Neural cell (in vitro differentiated cells): Measurements from ENCODE around the gene ZNF512. TPM values are rescaled to one million over a fixed set of nuclear protein-coding genes. Genes with fewer than 3 reads are reported as not detected.

Source experiments
- H2AFZ ChIP-seq: fragments of 200-600, 300-800 bp; sonication (generic), shearing (Covaris generic); 2 replicates; pipeline ENCODE4 v1.6.0; 2014; ENCODE audit warnings: low read depth, mild to moderate bottlenecking, antibody characterized with exemption, low read length, moderate library complexity
- H3F3A ChIP-seq: fragments of 200-600 bp; shearing (Covaris generic); 2 replicates; pipeline ENCODE4 v1.6.1; 2016; ENCODE audit warnings: mild to moderate bottlenecking, moderate library complexity, mixed read lengths, antibody characterized with exemption, low read length; ENCODE audit not compliant: insufficient read depth, poor library complexity, severe bottlenecking
- H3K27ac ChIP-seq: fragments of 200-600, 300-800 bp; sonication (generic), shearing (Covaris generic); 2 replicates; pipeline ENCODE4 v1.5.1; 2014; ENCODE audit warnings: mild to moderate bottlenecking, low read length, moderate library complexity
- H3K27me3 ChIP-seq: fragments of 300-800, 200-600 bp; sonication (generic), shearing (Covaris generic); 2 replicates; pipeline ENCODE4 v1.6.0; 2014; ENCODE audit warnings: mild to moderate bottlenecking, low read depth, low read length, moderate library complexity; ENCODE audit not compliant: insufficient read depth
- H3K36me3 ChIP-seq: fragments of 300-800, 200-600 bp; sonication (generic), shearing (Covaris generic); 2 replicates; pipeline ENCODE4 v1.5.1; 2014; ENCODE audit warnings: mild to moderate bottlenecking, antibody characterized with exemption, low read length, moderate library complexity; ENCODE audit not compliant: insufficient read depth
- H3K4me2 ChIP-seq: fragments of 300-800, 200-600 bp; sonication (generic), shearing (Covaris generic); 2 replicates; pipeline ENCODE4 v1.6.0; 2014; ENCODE audit warnings: mild to moderate bottlenecking, low read length
- H3K4me3 ChIP-seq: fragments of 300-800, 200-600 bp; sonication (generic), shearing (Covaris generic); 2 replicates; pipeline ENCODE4 v1.5.1; 2014; ENCODE audit warnings: mild to moderate bottlenecking, low read length, moderate library complexity
- H3K79me2 ChIP-seq: fragments of 200-600 bp; shearing (Covaris generic); replicated peaks from 2 replicates; pipeline ENCODE4 v1.6.0; 2014; ENCODE audit warnings: mild to moderate bottlenecking, low read length, moderate library complexity; ENCODE audit not compliant: insufficient read depth
- H3K9ac ChIP-seq: fragments of 300-800, 200-600 bp; sonication (generic), shearing (Covaris generic); 2 replicates; pipeline ENCODE4 v1.6.1; 2016; ENCODE audit warnings: mild to moderate bottlenecking, low read length, mixed read lengths
- H3K9me2 ChIP-seq: fragments of 200-600 bp; shearing (Covaris generic); 2 replicates; pipeline ENCODE4 v1.6.1; 2016; ENCODE audit warnings: mild to moderate bottlenecking, low read length, mixed read lengths; ENCODE audit not compliant: insufficient read depth
- H3K9me3 ChIP-seq: fragments of 200-600, 300-800 bp; sonication (generic), shearing (Covaris generic); 2 replicates; pipeline ENCODE4 v1.6.1; 2016; ENCODE audit warnings: mild to moderate bottlenecking, mixed run types, low read length, moderate library complexity, mixed read lengths
- H4K20me1 ChIP-seq: fragments of 200-600 bp; shearing (Covaris generic); 2 replicates; pipeline ENCODE4 v1.6.1; 2016; ENCODE audit warnings: mild to moderate bottlenecking, mixed run types; ENCODE audit not compliant: insufficient read depth
- CTCF ChIP-seq: fragments of 450-650 bp; IDR thresholded peaks from 2 replicates; pipeline ENCODE4 v1.5.1; 2014; ENCODE audit warnings: antibody characterized with exemption, mild to moderate bottlenecking, moderate library complexity; ENCODE audit not compliant: poor library complexity, severe bottlenecking
- EP300 ChIP-seq: fragments of 450-650 bp; conservative IDR thresholded peaks from 2 replicates; pipeline ENCODE4 v1.6.1; 2014; ENCODE audit warnings: antibody characterized with exemption, mild to moderate bottlenecking, moderate library complexity; ENCODE audit not compliant: poor library complexity, severe bottlenecking
- EZH2 ChIP-seq: fragments of 200-600, 300-800 bp; shearing (Covaris generic), sonication (generic); IDR thresholded peaks from 2 replicates; pipeline ENCODE4 v1.6.1; 2014; ENCODE audit warnings: antibody characterized with exemption, low read length, borderline replicate concordance, mild to moderate bottlenecking; ENCODE audit not compliant: insufficient read depth, poor library complexity, severe bottlenecking
- MXI1 ChIP-seq: fragments of 450-650 bp; conservative IDR thresholded peaks from 2 replicates; pipeline ENCODE4 v1.6.1; 2014; ENCODE audit warnings: antibody characterized with exemption, mild to moderate bottlenecking; ENCODE audit not compliant: poor library complexity, severe bottlenecking
- POLR2AphosphoS5 ChIP-seq: IDR thresholded peaks from 2 replicates; pipeline ENCODE4 v1.6.1; 2012
- RAD21 ChIP-seq: fragments of 450-650 bp; conservative IDR thresholded peaks from 2 replicates; pipeline ENCODE4 v1.6.1; 2014; ENCODE audit warnings: antibody characterized with exemption, mild to moderate bottlenecking, moderate library complexity
- REST ChIP-seq: IDR thresholded peaks from 2 replicates; pipeline ENCODE4 v1.6.1; 2012; ENCODE audit warnings: borderline replicate concordance
- SMC3 ChIP-seq: fragments of 450-650 bp; conservative IDR thresholded peaks from 2 replicates; pipeline ENCODE4 v1.6.1; 2014; ENCODE audit warnings: antibody characterized with exemption, mild to moderate bottlenecking, moderate library complexity; ENCODE audit not compliant: poor library complexity
- TAF1 ChIP-seq: IDR thresholded peaks from 2 replicates; pipeline ENCODE4 v1.6.1; 2012; ENCODE audit warnings: low read depth
- polyA plus RNA-seq: library from polyadenylated mRNA; depleted of rRNA; stranded (reverse); fragments of >200 nt; gene quantifications from 2 replicates; pipeline ENCODE4 v1.2.3, GENCODE V29; 2014

ZNF512 gene
- polyA plus RNA-seq, 1 donor from 2014 or later = 30.8 TPM

- Histone ChIP-seq H3K36me3 (no peaks in the 10 kb centered on the region), H3K27ac (no peak overlapping the region), H3K9me2 (no peaks in the 10 kb centered on the region), H4K20me1 (no peaks in the 10 kb centered on the region), H2AFZ (no peak overlapping the region), H3K4me3 (no peak overlapping the region), H3K4me2 (no peak overlapping the region), H3F3A (no peaks in the 10 kb centered on the region), H3K9me3 (no peaks in the 10 kb centered on the region), H3K9ac (no peak overlapping the region), H3K27me3 (no peaks in the 10 kb centered on the region), H3K79me2 (no peaks in the 10 kb centered on the region)
- TF ChIP-seq TAF1 (no peak), POLR2AphosphoS5 (no peak), SMC3 (no peak), MXI1 (no peak), EP300 (no peak), RAD21 (no peak)
These were observed 62.4 kb downstream of the ZNF512 start for GRCh38 chr2:27645197-27645596.

- Histone ChIP-seq H3K9ac (no peak overlapping the region), H3K36me3 (no peaks in the 10 kb centered on the region), H3K4me2 (no peak overlapping the region), H3K9me3 (no peaks in the 10 kb centered on the region), H3F3A (no peaks in the 10 kb centered on the region), H2AFZ (no peak overlapping the region), H3K27ac (no peak overlapping the region), H4K20me1 (no peaks in the 10 kb centered on the region), H3K9me2 (no peaks in the 10 kb centered on the region), H3K27me3 (no peaks in the 10 kb centered on the region), H3K79me2 (no peaks in the 10 kb centered on the region), H3K4me3 (no peak overlapping the region)
- TF ChIP-seq EZH2 (no peak), POLR2AphosphoS5 (no peak), RAD21 (no peak), SMC3 (no peak), TAF1 (no peak), REST (no peak), MXI1 (no peak), EP300 (no peak), CTCF (no peak)
These were observed 64.4 kb downstream of the ZNF512 start for GRCh38 chr2:27647289-27647688.
